Stimulated activated CD4-positive, alpha-beta T cell treated with anti-CD3 and anti-CD28 coated beads, Interleukin-1b, Interleukin-23, amount 100 ng/mL, for 4 hours (primary cell): ENCODE data around the gene PFDN1.

Experiments used
- DNase-seq, 2 donors: peaks; one replicate each; pipeline ENCODE4 v3.0.0-alpha.2; 2020; ENCODE audit warnings: low read depth in 2 of 2

Gene PFDN1

DNA sequence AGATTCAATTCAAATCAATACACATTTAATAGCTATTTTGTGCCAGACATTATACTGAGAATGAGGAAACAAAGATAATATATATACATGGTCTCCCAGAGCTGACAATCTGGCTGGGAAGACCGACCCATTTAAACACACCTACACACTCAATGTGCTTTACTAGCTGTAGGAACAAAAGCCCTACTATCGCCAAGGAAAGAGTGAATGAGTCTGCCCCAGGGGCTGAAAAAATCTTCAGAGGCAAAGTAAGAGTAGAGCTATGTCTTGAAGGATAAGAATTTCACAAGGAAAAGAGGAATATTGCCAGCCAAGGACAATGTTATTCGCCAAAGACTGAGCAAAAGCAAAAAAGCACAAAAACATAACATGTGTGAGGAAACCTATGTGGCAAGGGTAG lies 6.6 kb downstream of the PFDN1 start:
- DNase-seq, result no peak

DNA sequence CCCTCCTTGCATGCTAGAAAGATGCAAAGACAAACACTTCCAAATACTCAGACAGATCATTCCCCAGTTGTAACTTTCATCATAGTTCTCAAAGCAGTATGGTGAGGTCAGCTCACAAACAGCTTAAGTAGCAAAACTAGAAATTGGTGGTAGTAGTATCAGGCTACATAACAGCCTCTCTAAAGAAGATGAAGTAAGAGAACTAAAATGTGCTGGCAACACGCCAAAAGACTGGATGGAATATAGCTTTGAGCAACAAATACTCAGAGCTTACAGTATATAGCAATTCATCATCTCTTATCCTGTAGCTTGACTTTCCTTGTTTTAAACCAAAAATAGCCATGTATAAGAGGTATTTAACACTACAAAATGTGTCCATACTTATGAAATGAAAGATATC lies 7.5 kb downstream of the PFDN1 start:
- DNase-seq, result peak in 1 of 2 donors; percentile 12

DNA sequence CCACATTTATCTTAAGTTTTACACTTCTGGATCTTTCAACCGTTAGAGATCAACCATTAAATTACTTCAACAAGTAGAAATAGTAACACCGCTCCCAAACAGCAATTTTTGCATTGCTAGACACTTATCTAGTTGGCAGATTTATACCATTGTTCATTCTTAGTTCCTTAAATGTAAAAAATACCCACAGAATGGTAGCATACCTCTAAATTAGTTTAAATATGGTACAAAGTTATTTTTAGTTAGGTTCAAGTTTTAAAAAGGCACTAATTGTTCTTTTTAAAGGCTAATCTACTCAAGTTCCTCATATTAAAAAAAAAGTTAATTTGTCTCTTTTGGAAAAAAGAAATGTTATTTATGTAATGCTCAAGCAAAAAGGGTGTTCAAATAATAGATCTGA lies 8.1 kb downstream of the PFDN1 start:
- DNase-seq, result no peak

DNA sequence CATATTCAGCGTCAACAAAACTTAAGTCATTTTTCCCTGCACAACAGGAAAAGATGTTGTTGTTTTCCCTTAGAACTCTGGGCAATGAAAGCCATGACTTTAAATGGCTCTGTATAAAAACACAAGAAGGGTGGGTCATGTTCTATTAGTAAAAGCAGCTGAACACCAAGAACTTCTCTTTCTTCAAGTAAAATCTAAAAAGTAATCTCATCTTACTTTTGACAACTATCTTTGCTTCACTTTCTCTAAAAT lies 9.1 kb downstream of the PFDN1 start:
- DNase-seq, result no peak

DNA sequence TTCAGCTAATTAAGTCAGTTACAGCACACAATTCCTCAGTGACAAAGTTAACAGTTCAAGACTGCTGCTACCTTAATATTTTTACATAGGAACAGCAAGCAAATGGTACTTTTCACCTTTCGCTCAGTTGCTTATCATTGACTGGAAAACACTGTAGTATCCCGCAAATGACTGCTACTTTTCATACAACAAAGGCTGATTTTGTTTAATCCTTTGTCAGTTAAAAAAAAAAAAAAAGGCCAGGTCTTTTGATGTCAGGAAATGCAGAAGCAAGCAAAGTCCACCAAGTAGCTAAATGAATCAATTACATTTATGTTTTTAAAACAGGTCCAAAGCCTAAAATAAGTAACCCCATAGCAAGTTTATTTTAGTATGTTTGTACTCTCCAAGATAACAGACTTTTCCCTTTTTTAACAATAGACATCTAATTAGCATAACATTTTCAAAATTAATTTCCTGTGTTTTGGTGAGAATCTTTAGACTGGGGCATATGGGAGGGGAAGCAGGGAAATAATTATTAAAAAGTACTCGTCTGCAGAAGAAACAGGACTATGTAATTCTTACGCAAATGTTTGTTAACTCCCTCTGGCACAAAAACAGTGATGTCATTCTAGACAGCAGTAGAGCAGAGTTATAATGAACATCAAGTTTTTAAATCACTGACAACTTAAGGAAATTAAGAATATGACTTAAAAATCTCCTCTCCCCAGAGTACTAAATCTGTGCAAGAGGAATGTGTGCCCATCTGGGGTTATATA lies 9.6 kb downstream of the PFDN1 start:
- DNase-seq, result no peak

DNA sequence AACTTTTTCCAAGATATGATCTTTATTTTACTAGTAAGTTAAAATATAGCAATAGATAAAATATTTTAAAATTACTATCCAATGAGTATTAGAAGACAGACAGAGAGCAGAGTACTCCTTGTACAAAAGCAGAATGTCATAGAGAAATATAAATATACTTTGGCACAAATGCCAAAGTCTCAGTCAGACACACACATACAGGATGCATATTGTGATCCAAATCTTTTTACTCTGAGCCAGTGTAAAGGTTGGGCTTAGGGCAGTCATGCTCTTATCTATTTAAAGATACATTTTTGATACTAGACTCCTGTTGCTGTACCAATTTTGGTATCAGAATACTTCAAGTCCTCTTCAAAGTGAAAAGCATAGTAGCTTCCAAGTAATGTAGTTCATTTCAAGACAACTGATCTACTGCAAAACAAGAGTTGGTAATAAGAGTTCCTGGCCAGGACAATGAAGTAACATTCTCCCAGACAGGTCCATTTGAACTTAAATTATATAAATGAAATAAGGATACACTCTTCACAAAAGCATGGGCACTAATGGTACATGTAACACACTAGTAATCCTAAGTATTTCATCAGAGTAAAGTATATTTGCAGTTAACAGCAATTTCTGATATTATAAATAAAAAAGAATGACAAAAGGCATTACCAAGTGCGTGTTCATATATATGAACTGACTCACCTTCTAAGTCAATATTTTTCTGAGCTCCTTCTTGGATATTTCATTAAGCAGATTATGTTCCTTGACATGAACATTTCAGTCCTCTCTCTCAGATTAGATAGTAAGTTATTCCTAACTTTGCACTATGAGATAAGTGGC lies 10.5 kb downstream of the PFDN1 start:
- DNase-seq, result no peak

DNA sequence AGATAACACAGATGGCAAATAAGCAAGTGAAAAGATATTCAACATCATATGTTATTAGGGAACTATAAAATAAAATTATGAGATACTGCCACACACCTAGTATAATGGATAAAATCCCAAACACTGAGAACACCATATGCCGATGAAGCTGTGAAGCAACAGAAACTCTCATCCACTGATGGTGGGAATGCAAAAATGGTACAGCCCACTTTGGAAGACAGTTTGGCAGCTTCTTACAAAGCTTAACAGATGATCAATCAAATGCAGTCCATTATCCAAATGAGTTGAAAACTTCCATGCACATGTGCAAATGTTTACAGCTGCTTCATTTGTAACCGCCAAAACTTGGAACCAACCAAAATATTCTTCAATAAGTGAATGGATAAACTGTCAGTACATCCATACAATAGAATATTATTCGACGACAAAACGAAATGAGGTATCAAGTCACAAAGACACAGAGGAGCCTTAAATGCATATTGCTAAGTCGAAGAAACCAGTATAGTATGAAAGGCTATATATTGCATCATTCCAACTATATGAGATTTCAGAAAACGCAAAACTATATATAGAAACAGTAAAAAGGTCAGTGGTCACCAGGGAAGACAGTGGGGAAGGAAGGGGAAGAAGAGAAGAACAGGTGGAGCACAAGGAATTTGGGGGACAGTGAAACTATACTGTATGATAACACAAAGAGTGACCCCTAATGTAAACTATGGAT lies 14.9 kb downstream of the PFDN1 start:
- DNase-seq, result no peak

DNA sequence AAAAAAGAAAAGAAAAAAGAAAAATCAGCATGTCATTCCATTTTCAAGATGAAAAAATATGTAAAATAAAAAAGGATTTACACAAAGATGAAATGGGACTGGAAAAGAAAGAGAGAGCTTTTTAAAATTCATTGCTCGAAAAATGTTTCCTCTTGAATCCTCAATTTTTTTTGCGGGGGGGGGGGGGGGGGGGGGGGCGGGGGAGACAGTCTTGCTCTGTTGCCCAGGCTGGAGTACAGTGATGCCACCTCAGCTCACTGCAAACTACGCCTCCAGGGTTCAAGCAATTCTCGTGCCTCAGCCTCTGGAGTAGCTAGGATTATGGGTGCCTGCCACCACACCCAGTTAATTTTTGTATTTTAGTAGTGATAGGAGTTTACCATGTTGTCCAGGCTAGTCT lies 16.5 kb downstream of the PFDN1 start:
- DNase-seq, result no peak

DNA sequence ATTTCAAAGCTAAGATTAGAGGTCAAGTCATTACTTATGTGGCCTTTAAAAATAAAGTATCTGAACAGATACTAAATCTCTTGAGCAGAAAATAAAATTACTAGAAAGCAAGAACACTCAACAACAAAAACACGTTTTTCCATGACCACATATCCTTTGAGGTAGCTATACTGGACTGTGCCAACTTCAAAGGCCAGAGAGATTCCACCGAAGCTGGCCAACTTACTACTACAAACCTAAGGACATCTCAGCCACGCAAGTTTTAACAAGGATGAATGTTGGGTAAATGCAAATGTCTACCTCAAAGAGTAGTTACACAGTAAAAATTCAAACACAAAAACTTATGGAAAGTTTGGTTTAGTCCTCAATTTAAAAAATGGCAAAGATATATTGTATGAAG lies 18.9 kb downstream of the PFDN1 start:
- DNase-seq, result no peak

DNA sequence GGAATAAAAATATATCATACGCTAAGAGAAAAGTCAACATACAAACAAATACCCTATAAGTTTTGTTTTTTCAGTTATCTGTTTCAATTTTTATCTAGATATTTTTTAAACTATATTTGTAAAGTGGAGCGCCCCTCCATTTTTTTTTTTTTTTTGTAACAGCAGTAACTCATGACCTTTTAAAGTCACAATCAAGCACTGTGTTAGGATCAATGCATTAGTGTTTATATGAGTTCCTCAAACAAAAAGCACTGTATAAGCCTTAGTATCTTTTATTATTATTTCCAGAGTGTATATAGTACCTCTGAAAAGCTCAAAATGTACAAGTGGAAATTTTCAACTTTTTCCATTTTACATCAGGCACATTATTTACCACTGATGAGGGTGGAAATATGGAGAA lies 20.6 kb downstream of the PFDN1 start:
- no peak for DNase-seq

DNA sequence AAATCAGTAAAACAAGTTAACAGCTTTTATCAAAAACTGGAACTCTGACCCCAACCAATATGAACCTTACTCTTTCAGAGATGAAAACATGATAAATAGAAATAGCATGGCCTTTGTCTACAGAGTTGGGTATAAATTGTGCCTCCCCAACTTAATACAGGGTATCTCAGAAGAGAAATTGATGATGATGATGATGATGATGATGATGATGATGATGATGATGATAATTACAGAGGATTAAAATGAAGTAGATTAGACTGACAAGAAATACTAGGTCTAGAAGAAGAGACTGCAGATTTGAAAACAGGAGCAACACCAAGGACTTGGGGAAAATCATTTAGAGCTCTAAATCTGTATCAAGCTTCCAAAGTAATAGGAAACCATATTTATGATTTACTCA lies 27.1 kb downstream of the PFDN1 start:
- no peak for DNase-seq

DNA sequence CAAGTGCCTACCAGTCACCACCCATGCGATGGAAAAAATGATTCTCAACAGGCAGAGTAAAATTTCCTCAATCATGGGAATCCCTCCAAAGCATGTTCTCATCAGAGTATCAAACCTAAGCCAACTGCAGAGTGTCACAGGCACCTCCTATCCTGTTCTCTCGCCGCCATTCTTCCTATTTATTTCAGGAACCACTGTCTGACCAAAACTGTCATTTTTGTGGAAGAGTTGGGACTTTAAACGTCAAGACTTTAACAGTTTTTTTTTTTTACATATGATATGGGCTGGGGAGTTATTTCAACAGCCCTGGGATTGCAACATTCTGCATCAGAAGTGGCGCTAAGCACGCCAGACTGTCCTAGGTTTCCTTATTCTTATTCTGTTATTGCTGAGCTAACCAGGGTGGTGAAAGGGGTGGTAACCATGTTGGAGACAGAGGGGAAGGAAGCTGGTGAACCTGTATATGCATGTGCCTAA lies 29.5 kb downstream of the PFDN1 start:
- no peak for DNase-seq

DNA sequence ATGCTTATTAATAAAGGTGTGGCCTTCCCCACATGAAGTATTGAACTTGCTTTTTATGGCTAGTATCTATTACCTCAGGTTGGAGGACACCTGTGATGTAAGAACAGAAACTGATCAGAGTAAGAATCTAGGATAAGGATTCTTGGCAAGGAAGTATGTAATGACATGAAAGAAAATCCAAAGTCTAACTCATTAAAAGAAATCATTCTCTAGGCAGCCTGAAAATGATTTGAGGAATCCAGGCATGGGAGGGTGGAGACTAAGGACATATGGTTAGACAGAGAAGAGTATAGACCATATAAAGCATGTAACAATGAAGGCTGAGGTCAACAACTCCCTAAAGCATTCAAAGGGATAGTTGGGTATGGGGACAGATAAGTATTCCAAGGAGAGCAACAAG lies 32.9 kb downstream of the PFDN1 start:
- no peak for DNase-seq

DNA sequence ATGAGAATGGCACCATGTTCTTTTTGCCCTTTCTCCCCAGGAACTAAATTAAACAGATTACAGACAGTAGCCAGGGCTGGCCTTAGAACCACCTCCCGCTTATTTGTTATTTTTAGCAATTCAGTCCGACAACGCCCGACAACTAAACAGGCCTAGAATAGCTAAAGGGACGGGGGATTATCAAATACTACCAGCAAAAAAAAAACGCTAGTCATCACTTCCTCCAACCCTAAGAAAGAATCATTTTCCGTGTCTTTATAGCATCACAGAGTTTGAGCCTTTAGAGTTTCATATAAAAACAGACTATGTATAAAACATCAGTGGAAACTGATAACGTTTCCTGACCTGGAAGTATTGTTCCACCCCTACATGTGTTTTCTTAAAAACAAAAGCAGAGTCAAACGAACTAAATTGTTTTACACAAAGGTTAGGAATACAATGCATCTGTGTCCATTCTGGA lies 35.3 kb downstream of the PFDN1 start:
- no peak for DNase-seq

DNA sequence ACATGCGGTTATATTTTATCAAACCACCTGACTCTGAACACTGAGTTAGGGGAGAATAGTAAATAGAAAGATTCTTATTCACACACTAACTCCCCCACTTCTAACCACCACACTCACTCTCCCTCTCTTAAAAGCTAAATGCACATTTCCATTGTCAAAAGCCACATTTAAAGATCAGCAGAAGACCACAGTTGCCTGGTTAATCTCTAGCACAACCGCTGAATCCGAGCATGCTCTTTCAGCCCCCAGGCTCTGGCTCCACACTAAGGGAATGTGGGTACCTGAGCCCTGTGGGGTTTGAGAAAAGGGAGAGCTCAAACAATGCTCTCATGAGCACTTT lies 35.7 kb downstream of the PFDN1 start:
- no peak for DNase-seq

DNA sequence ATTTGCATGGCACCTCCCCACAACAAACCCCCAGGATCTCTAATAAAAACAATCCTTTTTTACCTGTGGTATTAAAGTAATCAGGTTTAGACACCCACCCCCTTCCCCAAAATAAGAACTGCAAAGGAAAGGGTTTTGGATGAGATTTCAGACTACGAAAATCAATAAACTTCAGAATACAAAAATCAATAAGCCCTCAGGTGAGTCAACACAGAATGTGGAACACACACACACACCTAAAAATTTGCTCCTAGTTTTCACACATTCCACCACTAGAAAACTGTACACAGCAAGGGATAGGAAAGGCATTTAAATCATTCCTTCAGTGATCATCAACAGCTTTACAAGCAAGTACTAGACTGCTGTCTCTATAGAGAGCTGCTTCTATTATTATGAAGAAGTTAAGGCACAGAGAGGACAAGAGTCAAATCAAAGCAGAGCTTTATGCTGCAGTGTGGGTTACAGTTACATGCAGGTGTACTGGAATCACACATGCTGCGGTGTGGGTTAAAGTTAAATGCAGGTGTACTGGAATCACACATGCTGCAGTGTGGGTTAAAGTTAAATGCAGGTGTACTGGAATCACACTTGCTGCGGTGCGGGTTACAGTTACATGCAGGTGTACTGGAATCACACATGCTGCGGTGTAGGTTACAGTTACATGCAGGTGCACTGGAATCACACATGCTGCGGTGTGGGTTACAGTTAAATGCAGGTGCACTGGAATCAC lies 36.3 kb downstream of the PFDN1 start:
- no peak for DNase-seq

DNA sequence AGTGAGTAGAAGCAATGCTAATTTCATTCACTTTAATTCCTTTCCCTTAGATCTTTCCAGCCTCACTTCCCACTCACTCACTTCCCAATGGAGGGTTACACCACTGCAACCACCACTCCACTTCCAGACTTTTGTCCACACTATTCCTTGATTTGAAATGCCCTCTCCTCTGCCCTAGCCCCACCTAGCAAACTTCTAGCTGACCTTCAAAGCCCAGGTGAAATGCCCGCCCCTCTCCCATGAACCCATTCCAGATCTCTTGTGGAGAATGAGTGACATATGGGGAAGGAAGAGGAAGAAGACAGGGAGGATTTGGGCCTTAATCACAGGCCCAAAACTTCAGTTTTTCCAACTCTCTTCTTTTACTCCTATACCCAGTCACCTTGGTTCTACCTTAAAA lies 37.1 kb downstream of the PFDN1 start:
- DNase-seq, result no peak

DNA sequence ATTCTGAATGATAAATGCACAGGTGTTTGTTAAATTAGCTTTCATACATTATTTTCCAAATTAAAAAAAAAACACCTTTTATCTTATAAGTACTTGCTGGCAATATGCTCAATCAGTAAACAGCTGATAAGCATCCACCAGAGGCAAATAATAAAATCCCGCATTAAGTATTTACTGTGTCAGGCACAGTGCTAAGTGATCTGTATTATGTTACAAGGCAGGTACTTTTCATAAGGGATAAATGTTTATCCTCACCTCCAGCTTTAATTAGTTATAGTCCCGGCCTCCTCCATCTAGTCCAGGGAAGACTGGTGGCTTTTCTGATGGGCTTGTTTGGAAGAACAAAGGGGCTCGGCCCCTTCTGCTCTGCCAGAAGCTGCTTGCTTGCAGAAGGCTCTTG lies 40.1 kb downstream of the PFDN1 start:
- DNase-seq, result no peak

DNA sequence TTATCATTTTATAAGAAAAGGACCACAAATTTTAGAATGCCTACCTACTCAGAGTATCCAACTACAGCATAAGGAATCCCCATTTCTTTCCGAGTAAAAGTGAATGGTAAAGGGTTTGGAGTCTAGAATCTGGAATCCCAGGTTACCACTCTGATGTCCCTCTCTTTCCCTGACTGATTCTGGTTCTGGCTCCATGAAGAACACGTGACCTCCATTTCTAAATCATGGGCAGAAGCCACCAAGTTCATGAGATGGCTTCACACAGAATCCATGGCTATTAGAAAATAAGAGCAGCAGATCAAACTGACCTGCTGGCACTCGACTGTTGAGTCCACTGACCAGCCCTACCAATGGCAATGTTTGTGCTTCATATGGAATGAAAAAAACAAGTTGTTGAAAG lies 40.7 kb downstream of the PFDN1 start:
- no peak for DNase-seq

DNA sequence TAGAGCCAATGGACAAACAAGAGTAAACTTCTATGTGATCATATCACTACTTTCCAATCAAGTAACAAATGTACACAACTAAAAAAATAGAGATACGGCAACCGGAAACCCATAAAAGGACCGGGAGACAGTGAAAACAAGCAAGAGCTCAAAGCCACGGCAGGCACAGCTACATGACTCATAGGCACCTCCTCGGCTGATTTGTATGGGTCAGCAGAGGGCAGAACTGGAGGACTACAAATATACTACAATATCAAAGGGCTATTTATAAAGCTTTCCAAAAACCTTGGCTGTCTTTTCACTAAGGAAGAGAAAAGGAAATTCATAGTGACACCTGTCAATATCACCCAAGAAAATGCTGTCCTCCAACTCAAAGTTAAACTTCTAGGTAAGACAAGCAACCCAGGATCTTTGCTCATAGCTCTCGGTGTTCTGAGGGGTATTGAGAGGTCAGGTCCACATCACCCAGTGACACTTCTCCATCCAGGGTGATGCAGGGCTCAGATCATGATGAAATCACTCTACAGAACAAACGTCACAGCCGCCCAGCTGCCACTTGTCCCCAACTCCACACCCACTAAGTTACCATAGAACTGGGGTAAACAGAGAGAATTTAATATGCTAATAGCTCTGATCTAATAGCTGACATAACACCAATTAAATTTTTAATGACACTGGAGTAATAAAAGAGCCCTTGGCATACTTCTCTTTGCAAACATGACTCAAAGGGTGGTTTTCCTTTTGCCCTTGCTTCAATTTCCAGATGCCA lies 41.3 kb downstream of the PFDN1 start:
- peak in 1 of 2 donors; percentile 6 for DNase-seq

DNA sequence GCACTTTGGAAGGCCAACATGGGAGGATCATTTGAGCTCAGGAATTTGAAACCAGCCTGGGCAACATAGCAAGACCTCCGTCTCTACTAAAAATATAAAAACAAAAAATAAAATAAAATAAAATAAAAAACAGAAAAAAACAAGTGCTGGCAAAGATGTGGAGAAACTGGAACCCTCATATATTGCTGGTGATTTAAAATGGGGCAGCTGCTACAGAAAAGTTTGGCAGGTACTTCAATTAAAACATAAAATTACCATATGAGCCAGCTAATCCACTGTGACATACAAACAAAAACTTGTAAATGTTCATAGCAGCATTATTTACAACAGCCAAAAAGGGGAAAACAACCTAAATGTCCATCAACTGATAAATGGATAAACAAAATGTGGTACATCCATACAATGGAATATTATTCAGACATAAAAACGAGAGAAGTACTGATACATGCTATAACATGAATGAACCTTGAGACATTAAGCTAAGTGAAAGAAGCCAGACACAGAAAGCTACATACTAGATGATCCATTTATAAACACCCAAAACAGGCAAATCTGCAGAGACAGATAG lies 42.7 kb downstream of the PFDN1 start:
- no peak for DNase-seq
